ENCODE measurements around the gene STXBP6.
"Not testable (repeated sequence)": the region's sequence is repeated elsewhere in the genome, so short reads cannot be mapped to it uniquely, and the experiment has no call there.

STXBP6 gene

GRCh38 chr14:24943024-24943423 is 106.9 kb downstream of the STXBP6 start:
- H3K27ac ChIP-seq: no peak overlapping the region

DNA sequence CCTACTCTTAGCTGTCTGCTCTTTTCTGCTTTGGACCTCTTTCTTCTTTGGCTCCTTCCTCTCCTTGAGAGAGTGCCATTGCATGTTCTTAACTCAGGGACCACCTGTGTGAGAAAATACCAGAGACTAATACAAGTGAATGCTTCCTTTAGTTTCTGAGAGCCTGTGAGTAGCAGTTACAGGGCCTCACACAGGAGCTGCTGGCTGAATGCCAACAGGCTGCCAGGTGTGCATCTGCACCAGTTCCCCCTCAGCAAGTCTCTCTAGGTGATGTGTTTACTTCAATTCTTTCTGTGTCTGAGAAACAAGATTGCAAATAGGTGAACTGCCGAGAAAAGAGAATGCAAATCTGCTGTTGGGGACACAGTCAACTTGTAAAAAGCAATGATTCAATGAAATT is 108.2 kb downstream of the STXBP6 start:
- no peak for TF ChIP-seq ZFX (IDR thresholded peaks at IDR 0.05)
- TF ChIP-seq, protein P1, sequence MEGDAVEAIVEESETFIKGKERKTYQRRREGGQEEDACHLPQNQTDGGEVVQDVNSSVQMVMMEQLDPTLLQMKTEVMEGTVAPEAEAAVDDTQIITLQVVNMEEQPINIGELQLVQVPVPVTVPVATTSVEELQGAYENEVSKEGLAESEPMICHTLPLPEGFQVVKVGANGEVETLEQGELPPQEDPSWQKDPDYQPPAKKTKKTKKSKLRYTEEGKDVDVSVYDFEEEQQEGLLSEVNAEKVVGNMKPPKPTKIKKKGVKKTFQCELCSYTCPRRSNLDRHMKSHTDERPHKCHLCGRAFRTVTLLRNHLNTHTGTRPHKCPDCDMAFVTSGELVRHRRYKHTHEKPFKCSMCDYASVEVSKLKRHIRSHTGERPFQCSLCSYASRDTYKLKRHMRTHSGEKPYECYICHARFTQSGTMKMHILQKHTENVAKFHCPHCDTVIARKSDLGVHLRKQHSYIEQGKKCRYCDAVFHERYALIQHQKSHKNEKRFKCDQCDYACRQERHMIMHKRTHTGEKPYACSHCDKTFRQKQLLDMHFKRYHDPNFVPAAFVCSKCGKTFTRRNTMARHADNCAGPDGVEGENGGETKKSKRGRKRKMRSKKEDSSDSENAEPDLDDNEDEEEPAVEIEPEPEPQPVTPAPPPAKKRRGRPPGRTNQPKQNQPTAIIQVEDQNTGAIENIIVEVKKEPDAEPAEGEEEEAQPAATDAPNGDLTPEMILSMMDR (conservative IDR thresholded peaks at IDR 0.05): no peak
- no peak overlapping the region for H3K27ac ChIP-seq

More at GRCh38 chr14:24943024-24943423, 106.9 kb downstream of the STXBP6 start:
- TF ChIP-seq, protein P1 (conservative IDR thresholded peaks at IDR 0.05): no peak
- TF ChIP-seq ZFX (IDR thresholded peaks at IDR 0.05): no peak

- H3K27ac ChIP-seq: no peak overlapping the region
- TF ChIP-seq, protein P1 (conservative IDR thresholded peaks at IDR 0.05): no peak
- TF ChIP-seq ZFX (IDR thresholded peaks at IDR 0.05): no peak
Measured at GRCh38 chr14:24940213-24940783, 109.6 kb downstream of the STXBP6 start.

- TF ChIP-seq ZFX (IDR thresholded peaks at IDR 0.05): no peak
- TF ChIP-seq, protein P1 (conservative IDR thresholded peaks at IDR 0.05): no peak
- H3K27ac ChIP-seq: no peak overlapping the region
Measured at GRCh38 chr14:24938593-24938992, 111.4 kb downstream of the STXBP6 start.

GRCh38 chr14:24937300-24937699 is 112.6 kb downstream of the STXBP6 start:
- no peak overlapping the region for H3K27ac ChIP-seq
- no peak for TF ChIP-seq ZFX (IDR thresholded peaks at IDR 0.05)
- TF ChIP-seq, protein P1 (conservative IDR thresholded peaks at IDR 0.05): no peak

DNA sequence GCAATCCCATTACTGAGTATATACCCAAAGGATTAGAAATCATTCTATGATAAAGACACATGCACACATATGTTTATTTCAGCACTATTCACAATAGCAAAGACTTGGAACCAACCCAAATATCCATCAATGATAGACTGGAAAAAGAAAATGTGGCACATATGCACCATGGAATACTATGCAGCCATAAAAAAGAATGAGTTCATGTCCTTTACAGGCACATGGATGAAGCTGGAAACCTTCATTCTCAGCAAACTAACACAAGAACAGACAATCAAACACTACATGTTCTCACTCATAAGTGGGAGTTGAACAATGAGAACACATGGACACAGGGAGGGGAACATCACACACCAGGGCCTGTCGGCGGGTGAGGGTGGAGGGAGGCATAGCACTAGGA is 113.2 kb downstream of the STXBP6 start:
- H3K27ac ChIP-seq: not testable (repeated sequence)

DNA sequence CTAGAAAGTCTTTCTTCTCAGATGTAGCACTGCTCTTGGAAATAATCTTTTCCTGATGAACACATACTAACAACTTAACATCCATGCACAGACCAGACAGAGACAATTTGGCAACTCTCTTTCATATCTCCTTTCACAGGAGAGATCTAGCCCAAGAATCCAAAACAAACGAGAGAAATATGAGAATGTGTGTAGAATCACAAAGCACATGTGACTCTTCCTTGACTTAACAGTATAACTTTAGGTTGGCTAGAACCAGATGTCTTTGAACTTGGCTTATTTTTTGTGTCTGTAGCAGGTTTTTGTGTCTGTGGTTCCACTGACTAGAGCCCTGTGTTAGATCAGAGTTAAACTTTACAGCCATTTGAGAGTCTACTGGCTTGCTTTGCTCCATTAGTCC is 114.2 kb downstream of the STXBP6 start:
- no peak overlapping the region for H3K27ac ChIP-seq
- TF ChIP-seq ZFX (IDR thresholded peaks at IDR 0.05): no peak
- TF ChIP-seq, protein P1 (conservative IDR thresholded peaks at IDR 0.05): no peak

DNA sequence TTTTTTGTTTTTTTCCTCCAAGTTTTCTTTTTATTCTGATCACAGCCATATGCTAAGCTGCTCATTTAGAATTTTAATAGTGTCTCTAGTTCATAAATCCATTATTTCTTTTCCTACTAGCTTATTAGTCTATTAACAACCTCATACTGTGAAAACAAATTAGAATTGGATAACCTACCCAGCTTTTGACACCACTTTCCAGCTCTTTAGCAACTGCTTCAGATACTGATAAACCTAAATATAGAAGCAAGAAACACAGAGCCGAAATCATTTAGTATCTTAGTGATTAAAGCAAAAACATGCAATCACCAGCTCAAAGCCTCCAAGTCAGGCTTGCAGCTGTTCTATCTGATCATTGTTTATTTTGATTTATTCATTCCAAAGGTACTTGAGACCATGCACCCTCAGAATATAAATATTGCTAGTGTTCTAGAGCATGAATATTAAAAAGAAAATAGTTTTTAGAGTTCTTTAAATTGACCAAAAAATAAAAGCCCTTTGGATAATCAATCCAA is 121.5 kb downstream of the STXBP6 start:
- no peak for TF ChIP-seq ZFX (IDR thresholded peaks at IDR 0.05)
- TF ChIP-seq, protein P1 (conservative IDR thresholded peaks at IDR 0.05): no peak
- H3K27ac ChIP-seq: no peak overlapping the region

Data from C4-2B (cell line).